HS-27A (cell line): ENCODE measurements around the gene ADORA1.

ENCODE experiments used
- DNase-seq: peaks from one replicate; pipeline ENCODE4 v3.0.0-alpha.2; 2012; ENCODE audit warnings: low read depth, missing footprints

Gene ADORA1

DNA sequence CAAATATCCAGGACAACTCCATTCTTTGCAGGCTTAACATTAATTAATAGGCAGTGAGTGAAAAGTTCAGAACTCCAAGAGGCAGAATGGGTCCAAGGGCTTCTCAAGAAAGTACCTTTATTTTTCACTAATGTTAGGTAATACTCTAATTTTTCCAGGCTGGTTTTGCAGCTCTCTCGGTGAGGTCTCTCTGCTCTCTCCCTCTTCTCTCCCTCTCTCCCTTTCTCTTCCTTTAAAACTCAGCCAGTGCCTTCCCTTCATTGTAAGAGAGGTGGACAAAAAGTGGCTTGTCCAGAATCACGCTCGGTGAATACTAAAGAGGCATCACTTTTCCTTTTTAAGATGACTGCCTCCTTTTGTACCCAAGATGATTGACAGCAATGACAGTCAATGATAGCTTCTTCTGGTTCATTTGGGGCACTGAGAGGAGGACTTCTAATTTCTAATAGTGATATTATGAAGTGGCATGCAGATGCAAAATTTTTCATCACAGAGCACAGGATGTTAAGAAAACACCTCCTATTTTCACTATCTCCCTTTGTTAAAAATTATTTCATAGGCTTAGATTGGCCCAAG, 60.3 kb downstream of the ADORA1 start:
- DNase-seq = no peak

DNA sequence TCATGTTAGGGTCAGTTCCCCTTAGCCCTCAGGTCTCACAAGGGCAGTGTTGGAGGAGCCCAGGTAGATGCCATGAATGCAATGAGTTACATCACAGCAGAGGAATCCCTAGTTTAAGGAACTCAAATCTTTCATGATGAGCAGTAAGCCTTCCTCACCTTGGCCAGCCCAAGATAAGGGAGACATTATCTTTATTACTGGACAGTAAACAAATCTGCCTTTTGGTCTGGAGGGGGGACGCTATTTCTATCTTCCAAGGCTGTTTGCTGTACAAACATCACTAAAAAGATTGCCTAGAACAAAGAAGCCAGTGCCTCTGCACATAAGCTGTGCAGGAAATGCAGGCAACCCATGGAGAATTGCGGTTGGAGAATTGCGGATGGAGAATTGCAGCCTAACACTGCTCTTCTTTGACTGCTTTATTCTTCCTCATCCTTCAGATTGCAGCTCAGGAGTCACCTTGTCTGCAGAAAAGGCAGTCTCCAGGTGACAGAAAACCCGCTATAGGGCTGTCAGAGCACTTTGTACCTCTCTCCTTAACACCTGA, 61.2 kb downstream of the ADORA1 start:
- DNase-seq = no peak

DNA sequence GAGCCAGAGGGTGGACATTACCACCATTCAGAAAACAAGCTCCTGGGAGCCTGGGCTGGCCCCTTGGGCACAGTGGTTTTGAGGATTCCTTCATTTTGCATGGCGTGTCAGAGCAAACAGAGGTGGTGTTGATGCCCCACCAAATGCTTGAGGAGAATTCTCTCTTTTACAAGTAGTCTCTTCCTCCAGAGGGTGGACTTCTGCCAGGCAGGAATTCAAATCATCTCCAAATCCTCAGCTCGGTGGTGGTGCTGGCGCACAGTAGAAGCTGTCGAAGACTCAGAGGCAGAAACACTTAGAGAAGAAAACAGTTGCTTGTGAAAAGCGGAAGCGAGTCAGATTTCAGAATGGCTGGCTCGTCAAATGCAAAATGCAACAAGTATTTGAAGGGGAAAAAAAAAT, 62.4 kb downstream of the ADORA1 start:
- DNase-seq = no peak

DNA sequence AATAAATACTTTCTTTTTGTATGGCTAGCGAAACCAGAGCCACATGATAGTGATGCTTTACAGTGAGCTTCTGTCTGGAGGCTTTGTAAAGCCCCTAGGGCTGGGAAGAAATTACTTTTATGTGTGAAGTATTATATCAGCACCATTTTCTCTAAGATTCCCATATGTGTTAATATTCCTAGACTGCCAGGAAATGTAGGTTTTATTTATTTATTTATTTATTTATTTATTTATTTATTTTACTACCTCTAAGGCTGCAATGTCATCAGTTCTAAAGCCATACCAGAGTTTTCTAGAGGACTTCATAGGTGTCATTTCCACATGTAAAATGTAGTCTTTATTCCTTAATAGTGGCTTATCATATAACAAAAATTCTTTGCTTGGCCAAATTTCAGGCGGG, 63.4 kb downstream of the ADORA1 start:
- DNase-seq = no peak

DNA sequence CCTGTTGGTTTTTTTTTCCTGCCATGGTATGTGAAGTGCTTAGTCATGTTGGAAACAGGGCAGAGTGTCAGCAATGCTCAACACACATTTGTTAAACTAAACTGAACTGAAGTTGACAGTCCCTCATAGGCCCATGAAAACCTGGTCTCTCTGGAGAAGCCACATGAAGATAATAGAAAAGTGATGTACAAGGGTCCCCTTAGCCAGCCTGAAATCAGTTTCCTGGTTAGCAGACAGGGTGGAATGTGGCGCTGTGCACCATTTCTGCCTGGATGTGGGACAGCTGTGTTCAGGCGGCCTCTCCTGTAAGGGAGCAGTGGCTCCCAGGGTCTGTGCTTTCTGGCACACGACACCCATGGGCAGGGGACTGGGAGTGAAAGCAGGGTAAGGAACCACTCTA, 68.8 kb downstream of the ADORA1 start:
- no peak for DNase-seq

DNA sequence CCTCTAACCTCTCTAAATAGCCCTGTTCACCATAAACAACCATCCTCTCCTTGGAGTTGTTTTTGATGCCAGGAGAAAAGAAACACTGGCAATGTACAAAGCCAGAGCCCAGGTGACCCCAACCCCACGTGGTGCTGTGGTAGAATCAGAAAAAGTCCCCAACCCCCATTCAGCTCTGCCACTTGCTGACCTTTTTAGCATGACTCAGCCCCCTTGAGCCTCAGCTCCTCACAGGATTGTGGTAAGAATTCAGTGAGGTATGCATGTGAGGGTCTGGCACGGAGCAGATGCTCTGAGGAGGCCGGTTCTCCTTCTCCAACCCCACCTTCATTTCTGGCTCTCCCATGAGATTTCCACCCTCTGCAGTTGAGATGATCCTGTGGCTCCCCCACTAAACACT, 70.1 kb downstream of the ADORA1 start:
- DNase-seq = peak; percentile 33

DNA sequence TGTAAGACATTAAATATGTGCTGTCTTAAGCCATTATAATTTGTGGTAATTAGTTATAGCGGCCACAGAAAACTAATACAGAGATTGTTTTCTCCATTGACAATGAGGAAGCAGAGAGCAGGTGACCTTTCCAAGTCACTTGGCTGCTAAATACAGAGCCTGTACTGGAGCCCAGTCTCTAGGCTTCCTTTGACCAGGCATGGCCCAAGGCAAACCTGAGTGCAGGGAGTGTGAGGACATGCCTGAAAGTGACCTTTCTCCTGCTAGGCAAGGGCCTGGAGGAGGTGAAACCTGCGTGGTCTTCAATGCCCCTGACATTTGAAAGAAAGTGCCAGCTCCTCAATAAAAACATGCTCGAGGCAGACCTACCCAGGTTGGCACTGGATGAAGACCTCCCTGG, 71.5 kb downstream of the ADORA1 start:
- no peak for DNase-seq

DNA sequence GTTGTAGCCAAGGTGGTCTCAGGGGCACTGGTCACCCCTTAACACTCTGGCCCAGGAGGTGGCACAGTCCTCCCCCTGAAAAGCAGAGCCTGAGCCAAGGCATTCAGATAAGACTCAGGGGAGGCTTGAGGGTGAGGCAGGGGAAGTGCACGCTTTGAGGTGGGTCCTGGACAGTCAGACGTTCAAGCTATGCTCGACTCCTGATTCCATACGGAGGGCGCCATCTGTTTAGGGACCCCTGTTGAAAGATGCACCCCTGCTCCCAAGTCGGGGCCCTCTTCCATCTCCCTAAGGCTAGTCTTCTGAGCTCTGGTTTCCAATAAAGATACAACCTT, 71.9 kb downstream of the ADORA1 start:
- no peak for DNase-seq

DNA sequence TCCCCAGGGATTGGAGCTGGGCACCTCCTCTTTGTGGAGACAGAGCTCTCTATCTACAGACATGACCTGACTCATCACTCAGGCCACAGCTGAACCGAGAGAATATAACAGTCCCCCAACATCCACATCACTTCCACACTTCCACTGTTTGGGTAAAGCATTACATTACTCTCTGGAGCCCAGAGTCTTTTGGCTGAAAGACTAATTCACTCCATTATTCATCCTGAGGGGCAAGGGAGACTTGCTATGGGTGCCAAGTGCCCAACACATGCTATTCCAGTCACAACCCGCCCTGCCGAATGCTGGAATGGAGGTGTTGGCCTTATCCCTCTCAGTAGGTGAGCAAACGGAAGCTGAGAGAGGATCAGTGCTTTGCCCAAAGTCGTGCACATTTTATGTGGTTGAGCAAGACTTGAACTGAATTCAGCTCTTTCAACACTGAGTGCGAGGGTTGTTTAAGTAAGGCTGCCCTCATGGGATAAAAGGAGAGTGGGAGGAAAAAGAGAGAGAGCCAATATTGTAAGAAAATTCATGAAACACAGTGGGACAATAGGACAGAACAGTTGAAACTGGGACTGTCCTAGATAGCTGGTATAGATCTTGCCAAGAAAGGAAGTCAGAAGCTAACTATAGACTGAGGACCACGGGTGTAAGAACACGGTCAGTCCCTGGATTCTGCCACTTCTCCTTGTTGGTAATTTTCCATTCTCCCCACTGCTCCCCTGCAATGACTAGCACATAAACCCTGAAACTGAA, 72.5 kb downstream of the ADORA1 start:
- DNase-seq = no peak

DNA sequence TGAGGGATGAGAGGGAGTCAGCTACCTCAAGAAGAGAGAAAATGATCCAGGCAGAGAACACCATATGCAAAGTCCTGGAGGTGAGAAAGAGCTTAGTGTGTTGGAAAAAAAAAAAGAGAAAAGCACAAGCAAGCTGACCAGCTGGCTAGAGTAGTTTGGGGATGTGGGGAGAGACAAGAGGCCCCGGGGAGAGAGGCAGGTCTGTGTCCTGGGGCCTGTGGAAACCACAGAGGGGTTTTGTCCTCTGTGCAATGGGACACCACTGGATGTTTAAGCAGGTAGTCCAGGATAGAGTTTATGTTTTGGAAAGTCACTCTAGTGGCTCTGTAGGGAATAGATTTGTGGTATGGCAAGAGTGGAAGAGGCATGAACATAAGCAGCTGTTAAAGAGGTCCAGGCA, 73.4 kb downstream of the ADORA1 start:
- no peak for DNase-seq

DNA sequence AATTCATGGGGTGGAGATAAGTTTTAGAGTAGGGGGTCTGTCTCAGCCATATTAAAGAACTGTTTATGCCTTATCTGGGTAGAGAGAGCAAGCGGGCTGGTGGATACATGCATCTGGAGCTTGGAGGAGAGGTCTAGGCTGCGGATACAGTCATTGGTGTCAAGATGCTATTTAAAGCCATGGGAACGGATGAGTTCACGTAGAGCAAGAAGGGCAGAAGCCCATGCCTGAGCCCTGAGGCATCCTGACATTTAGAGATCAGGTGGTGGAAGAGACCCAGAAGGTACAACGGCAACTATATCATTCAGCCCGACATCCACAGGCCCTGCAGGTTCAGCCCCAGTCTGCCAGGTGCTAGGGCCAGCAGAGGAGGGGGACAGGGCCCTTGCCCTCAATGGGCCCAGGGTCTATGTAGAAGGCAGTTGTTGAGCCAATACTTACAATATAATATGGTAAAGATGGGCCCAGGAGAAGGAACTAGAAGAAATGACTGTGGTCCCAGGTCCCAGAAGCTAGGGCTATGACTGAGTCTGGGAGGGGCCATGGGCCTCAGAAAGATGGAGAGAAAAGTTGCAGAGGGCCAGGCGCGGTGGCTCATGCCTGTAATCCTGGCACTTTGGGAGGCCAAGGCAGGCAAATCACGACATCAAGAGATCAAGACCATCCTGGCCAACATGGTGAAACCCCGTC, 74.1 kb downstream of the ADORA1 start:
- DNase-seq = no peak

DNA sequence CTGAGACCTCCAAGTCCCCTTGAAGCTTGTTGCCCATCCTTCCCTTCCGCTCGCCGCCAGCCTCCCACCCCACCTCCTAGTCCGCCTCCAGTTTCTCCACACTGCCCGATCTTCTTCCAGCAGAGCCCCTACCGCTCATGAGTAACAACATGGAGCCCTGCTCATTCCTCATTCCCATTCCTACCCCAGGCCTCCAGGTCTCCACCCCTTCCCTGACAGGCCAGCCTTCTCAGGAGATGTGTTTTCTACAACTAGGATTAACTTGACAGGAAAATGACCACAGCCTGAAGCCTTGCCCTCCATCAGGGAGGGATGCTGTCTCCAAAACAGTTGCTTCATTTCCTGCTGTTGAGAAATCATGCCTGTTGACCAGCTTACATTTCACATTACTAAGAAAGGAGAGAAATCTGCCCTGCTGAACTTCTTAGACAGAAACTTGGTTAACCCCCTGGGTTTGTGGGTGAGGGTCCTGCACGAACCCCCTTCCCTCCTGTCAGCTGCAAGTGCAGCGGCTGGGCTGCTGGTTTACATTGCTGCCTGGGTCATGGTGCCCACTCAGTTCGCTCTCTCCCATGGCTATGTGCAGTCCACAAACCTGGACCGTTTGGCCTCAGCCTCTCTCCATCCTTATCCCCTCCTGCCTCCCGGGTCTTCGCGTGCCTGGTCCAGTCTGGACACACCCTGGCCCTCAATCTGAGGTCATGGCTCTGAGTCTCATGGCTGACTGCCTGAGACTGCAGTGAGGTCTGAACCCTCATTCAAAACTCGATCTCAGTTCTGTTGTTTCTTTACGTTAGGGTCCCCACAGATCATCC, 75.1 kb downstream of the ADORA1 start:
- no peak for DNase-seq

DNA sequence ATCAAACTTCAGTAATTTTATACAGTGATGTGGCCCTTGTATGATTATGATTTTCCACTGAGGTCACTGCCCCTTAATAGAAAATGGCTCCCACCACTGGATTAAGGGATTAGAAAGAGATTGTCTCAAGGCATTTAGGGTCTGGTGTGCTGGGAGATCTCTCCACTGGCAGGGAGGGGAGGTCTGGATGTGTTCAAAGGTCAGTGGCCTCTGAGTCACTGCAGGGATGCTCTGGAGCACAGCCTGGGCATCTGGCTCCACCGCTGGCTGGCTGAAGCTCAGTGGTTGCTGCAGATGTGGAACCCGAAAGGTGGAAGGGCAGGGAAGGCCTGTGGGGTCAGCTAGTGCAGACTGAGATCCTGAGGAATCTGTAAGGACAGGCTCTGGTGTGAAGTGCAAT, 77.2 kb downstream of the ADORA1 start:
- DNase-seq = no peak

DNA sequence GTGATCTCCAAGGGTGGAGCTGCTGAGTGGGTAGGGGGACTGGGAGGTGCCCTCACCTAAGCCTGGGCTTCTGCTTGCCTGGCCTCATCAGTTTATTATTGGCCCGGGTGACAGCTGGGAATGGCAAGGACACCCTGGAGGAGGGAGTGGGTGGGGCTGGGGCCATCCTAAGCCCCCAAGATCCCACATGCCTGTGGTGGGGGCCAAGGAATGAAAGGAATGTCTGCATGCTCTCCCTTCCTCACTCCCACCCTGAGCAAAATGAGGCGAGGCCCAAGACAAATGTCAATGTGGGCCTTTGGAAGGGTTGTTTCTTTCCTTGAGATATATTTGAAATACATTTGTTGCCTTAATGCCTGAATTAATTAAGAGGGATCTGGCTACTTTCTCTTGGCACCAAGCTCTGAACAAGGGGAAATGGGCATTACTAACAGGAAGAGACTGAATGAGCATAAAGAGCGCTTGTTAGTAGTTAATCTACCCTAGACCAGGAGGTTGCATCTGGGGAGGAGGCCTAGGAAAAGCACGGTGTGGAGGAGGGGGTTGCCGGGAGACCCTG, 78.7 kb downstream of the ADORA1 start:
- no peak for DNase-seq

DNA sequence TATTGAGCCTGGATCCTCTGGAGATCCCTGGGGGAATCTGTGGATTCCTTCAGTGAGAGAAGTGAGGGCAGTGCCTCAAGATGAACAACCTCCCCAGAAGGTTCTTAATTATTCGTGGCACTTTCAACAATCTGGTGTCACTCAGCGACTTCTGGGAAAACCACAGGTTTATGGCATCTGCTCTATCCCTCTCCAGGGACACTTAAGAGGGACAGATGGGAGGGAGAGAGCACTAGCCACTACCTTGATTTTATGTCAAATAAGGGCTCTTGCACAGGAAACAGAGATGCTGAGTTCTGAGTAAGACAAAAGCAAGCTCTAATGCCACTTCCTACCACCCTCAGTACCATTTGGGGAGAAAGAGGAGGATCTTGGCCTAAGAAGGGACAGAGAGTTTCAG, 80.2 kb downstream of the ADORA1 start:
- no peak for DNase-seq

DNA sequence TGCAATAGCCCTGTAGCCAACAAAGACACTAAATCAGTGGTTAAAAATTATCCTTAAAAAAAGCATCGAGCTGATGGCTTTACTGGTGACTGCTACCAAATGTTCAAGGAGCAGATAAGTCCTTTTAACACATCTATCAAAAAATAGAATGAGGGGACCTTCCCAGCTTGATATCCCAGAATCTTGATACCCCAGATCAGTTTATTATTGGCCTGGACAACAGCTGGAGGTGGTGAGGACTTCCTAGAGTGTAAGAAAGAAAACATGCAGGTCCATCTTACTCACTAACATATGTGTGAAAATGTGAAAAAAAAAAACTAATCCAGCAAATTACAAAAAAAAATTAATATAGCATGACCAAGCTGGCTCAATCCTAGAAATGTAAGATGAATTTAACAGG, 80.7 kb downstream of the ADORA1 start:
- DNase-seq = no peak

DNA sequence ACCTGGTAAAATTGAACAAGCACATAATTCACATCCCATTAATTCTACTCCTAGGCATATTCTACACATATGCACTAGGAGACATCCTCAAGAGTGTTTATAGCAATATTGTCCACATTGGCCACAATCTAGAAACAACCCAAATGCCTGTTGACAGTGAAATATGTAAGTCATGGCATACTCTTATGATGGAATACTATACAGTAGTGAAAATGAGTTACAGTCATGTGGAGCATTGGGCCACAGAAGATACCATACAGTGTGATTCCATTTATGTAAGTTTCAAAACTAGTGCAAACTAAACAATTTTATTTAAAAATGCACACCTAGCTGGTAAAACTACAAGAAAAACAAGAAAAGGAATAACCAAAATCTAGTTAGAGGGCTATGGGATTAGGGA, 82.8 kb downstream of the ADORA1 start:
- no peak for DNase-seq

DNA sequence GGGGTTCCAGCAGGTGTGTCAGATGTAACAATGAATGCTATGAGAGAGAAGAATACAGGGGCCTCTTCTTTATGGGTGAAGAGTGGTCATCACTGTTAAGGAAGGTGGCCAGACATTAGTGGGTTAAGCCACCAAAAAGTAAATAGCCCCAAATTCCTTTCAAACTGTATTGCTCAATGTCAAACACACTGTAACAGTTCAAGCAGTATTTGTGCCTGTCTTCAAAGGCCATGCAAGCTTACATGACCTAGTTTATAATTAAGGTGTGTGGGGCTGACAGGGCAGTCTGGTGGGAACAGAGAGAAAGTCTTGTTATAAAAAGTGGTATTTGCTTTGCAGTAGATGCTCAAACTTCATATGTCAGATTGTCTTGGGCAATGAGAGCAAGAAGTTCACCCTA, 83.5 kb downstream of the ADORA1 start:
- no peak for DNase-seq

DNA sequence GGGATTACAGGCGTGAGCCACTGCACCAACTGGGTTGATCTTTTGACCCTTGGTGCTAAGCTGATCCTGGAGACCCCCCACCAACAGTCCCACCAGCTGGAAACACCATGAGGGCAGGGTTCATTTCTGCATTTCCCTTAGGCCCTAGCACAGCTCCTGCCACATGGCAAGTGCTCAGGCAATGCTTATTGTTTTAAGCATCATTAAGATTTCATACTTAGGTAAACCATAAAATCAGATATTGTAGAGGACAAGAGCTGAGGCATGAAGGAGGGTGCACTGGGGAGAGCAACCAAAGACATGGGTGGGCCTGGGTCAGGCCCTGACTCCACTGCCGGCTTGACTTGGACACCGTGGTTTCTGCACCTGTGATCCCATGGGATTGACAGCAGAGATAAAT, 84.3 kb downstream of the ADORA1 start:
- no peak for DNase-seq

DNA sequence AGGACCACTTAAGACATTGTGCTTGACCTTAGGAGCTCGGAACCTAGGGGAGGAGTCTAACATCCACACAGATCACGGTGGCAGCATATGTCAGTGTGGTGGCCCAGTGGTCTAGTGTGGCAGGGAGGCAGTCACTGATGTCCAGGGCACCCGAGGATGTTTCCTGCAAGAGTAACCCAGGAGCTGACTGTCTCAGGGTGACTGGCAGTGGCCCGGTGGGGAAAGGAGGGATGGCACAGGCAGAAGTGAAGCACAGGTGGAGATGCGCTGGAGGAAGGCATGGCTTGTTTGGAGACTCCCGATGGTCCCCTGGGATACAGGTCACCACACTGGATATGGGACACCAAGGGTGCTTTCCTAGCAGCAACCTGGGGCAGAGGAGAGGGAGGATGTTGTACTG, 85.6 kb downstream of the ADORA1 start:
- DNase-seq = no peak

DNA sequence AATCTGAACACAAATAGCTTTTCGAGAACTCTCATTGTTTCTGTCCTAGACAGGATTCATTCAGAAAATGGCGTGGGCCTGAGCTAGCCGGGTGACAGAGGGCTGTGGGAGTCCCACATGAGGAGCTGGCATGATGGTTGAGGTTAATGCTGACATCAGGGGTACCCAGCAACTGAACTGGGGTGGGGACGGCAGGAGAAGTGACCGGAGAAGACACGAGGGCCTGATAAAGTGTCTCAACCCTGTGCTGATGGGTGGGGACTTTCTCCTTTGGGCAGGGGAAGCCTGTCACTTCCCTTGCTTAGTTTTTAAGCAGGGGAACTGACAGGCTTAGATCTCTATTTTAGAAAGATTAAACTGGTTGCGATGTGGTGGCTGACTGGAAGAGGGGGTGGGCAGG, 87.3 kb downstream of the ADORA1 start:
- no peak for DNase-seq

DNA sequence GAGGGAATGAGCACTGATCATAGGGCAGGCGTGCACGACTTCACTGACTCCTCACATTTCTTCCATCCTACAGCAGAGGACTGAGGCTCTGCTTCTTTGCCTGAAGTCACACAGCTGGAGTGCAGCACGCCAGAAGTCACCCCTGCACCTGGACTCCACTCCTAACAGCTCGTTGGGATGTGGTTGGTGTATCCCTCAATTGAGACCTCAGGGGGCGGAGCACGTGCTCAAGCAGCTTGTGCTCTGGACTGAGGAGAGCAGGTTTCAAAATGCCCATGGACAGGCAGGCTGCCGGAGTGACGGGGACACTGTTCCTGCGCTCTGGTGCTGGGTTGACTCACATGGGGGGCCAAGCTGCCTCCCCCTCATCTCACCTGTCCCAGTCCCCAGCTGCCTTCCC, 88.0 kb downstream of the ADORA1 start:
- DNase-seq = no peak
